Smooth muscle cell (in vitro differentiated cells): ENCODE data around the gene CYP8B1. TPM values are rescaled to one million over a fixed set of nuclear protein-coding genes. Genes with fewer than 3 reads are reported as not detected.

Experiments used
- DNase-seq: peaks from one replicate; lab custom pipeline; 2025; ENCODE audit not compliant: unreplicated experiment; lab: John Stamatoyannopoulos, UW
- H2AFZ ChIP-seq: fragments of 200-600 bp; sonication (generic); 2 replicates; pipeline ENCODE4 v1.6.0; 2016; ENCODE audit warnings: antibody characterized with exemption, low read depth, mild to moderate bottlenecking
- H3F3A ChIP-seq: fragments of 200-600 bp; sonication (generic); 2 replicates; pipeline ENCODE4 v1.6.0; 2017; ENCODE audit warnings: antibody characterized with exemption, low read depth
- H3K27ac ChIP-seq: fragments of 200-600 bp; sonication (generic); 2 replicates; pipeline ENCODE4 v1.5.1; 2016; ENCODE audit warnings: low read depth, mild to moderate bottlenecking
- H3K27me3 ChIP-seq: fragments of 200-600 bp; sonication (generic); 2 replicates; pipeline ENCODE4 v1.6.1; 2016; ENCODE audit warnings: low read depth, mild to moderate bottlenecking
- H3K36me3 ChIP-seq: fragments of 200-600 bp; sonication (generic); 2 replicates; pipeline ENCODE4 v1.5.1; 2016; ENCODE audit warnings: low read depth
- H3K4me1 ChIP-seq: fragments of 200-600 bp; sonication (generic); 2 replicates; pipeline ENCODE4 v1.5.1; 2016; ENCODE audit warnings: low read depth
- H3K4me2 ChIP-seq: fragments of 200-600 bp; sonication (generic); 2 replicates; pipeline ENCODE4 v1.6.0; 2016; ENCODE audit warnings: mild to moderate bottlenecking
- H3K4me3 ChIP-seq: fragments of 200-600 bp; sonication (generic); 2 replicates; pipeline ENCODE4 v1.5.1; 2016; ENCODE audit warnings: mild to moderate bottlenecking
- H3K79me2 ChIP-seq: fragments of 200-600 bp; sonication (generic); 2 replicates; pipeline ENCODE4 v1.6.0; 2016; ENCODE audit warnings: low read depth, mild to moderate bottlenecking
- H3K9ac ChIP-seq: fragments of 200-600 bp; sonication (generic); 2 replicates; pipeline ENCODE4 v1.6.0; 2016; ENCODE audit warnings: low read depth
- H3K9me3 ChIP-seq: fragments of 200-600 bp; sonication (generic); replicated peaks from 2 replicates; pipeline ENCODE4 v1.5.1; 2016; ENCODE audit warnings: low read depth
- H4K20me1 ChIP-seq: fragments of 200-600 bp; sonication (generic); 2 replicates; pipeline ENCODE4 v1.6.0; 2016; ENCODE audit warnings: low read depth
- CTCF ChIP-seq: fragments of 200-600 bp; sonication (generic); IDR thresholded peaks from 2 replicates; pipeline ENCODE4 v1.5.1; 2017; ENCODE audit warnings: borderline replicate concordance, mild to moderate bottlenecking, antibody characterized with exemption; ENCODE audit not compliant: insufficient read depth, poor library complexity, severe bottlenecking
- WGBS: methylation state at CpG from one replicate; pipeline ENCODE4 v1.1.7; 2016; ENCODE audit warnings: low lambda C conversion rate; 5-methylcytosine and 5-hydroxymethylcytosine counted together
- polyA plus RNA-seq: library from polyadenylated mRNA; unstranded; fragments of >200 nt; fragmentation: Nextera tagmentation; extraction: Ambion mirVana; gene quantifications from 2 replicates; pipeline ENCODE4 v1.2.1, GENCODE V29; 2016
- total RNA-seq: library from RNA; depleted of rRNA; stranded (reverse); fragments of >200 nt; gene quantifications from 2 replicates; pipeline ENCODE4 v1.2.3, GENCODE V29; 2014

CYP8B1 gene
- total and polyA plus RNA-seq, 2 experiments from 2014 or later = not detected

GRCh38 chr3:42905740-42906069 is 30.0 kb upstream of the CYP8B1 start:
- H2AFZ ChIP-seq = no peak overlapping the region
- no peaks in the 10 kb centered on the region for H3K4me1 ChIP-seq
- no peak overlapping the region for H3K4me3 ChIP-seq
- H3K9me3 ChIP-seq = no peaks in the 10 kb centered on the region
- no peak for DNase-seq
- H3F3A ChIP-seq = no peaks in the 10 kb centered on the region
- no peaks in the 10 kb centered on the region for H3K36me3 ChIP-seq
- over 99% methylated on average over 12 of the region's 12 CpGs for WGBS
- no peak overlapping the region for H3K27ac ChIP-seq
- no peak overlapping the region for H3K4me2 ChIP-seq
- H3K79me2 ChIP-seq = no peaks in the 10 kb centered on the region
- TF ChIP-seq CTCF = no peak
- no peaks in the 10 kb centered on the region for H4K20me1 ChIP-seq
- no peak overlapping the region for H3K9ac ChIP-seq
- H3K27me3 ChIP-seq = no peaks in the 10 kb centered on the region

- H3K27me3 ChIP-seq = no peaks in the 10 kb centered on the region
- no peaks in the 10 kb centered on the region for H4K20me1 ChIP-seq
- no peak overlapping the region for H3K27ac ChIP-seq
- no peaks in the 10 kb centered on the region for H3K79me2 ChIP-seq
- H3K36me3 ChIP-seq = no peaks in the 10 kb centered on the region
- no peaks in the 10 kb centered on the region for H3F3A ChIP-seq
- H3K9me3 ChIP-seq = no peaks in the 10 kb centered on the region
- no peak for TF ChIP-seq CTCF
- H3K9ac ChIP-seq = no peak overlapping the region
- no peak for DNase-seq
- WGBS = 93% methylated on average over 1 of the region's 1 CpG
- H3K4me1 ChIP-seq = no peaks in the 10 kb centered on the region
- H3K4me3 ChIP-seq = no peak overlapping the region
- H3K4me2 ChIP-seq = no peak overlapping the region
- H2AFZ ChIP-seq = no peak overlapping the region
These were observed 28.4 kb upstream of the CYP8B1 start for GRCh38 chr3:42904076-42904475.

- Histone ChIP-seq H3K79me2 (no peaks in the 10 kb centered on the region), H3K9me3 (no peaks in the 10 kb centered on the region), H4K20me1 (no peaks in the 10 kb centered on the region), H2AFZ (no peak overlapping the region), H3F3A (no peaks in the 10 kb centered on the region), H3K9ac (no peak overlapping the region), H3K36me3 (no peaks in the 10 kb centered on the region), H3K27ac (no peak overlapping the region), H3K4me3 (no peak overlapping the region), H3K27me3 (no peaks in the 10 kb centered on the region), H3K4me2 (no peak overlapping the region), H3K4me1 (no peaks in the 10 kb centered on the region)
- DNase-seq = no peak
- no peak for TF ChIP-seq CTCF
- WGBS = 85% methylated on average over 2 of the region's 2 CpGs
These were observed 26.6 kb upstream of the CYP8B1 start for GRCh38 chr3:42902257-42902656.

GRCh38 chr3:42901073-42901415 is 25.4 kb upstream of the CYP8B1 start:
- Histone ChIP-seq H2AFZ (no peak overlapping the region), H3K4me2 (no peak overlapping the region), H3K4me1 (no peaks in the 10 kb centered on the region), H3K36me3 (no peaks in the 10 kb centered on the region), H3K27me3 (no peaks in the 10 kb centered on the region), H3K27ac (peak overlapping the region; percentile 19), H3K9ac (no peak overlapping the region), H3K79me2 (no peaks in the 10 kb centered on the region), H3F3A (no peaks in the 10 kb centered on the region), H3K4me3 (no peak overlapping the region), H3K9me3 (no peaks in the 10 kb centered on the region), H4K20me1 (no peaks in the 10 kb centered on the region)
- TF ChIP-seq CTCF = no peak
- 78% methylated on average over 3 of the region's 3 CpGs for WGBS
- DNase-seq = no peak
